ENCODE results near the gene LRRC25.

- TF ChIP-seq CTCF (IDR thresholded peaks at IDR 0.05) (no peak), POLR2A (IDR thresholded peaks at IDR 0.05) (no peak)
Observed at GRCh38 chr19:18433735-18434398, 36.4 kb upstream of the LRRC25 start.
